Smooth muscle cell (in vitro differentiated cells): ENCODE data around the gene IFNA10. TPM values are rescaled to one million over a fixed set of nuclear protein-coding genes. Genes with fewer than 3 reads are reported as not detected.
A peak's percentile ranks its signal among the peaks of the same experiment; 100 is the strongest.
"Not testable (repeated sequence)": the region's sequence is repeated elsewhere in the genome, so short reads cannot be mapped to it uniquely, and the experiment has no call there.

ENCODE experiments used
- DNase-seq: peaks from one replicate; lab custom pipeline; 2025; ENCODE audit not compliant: unreplicated experiment; lab: John Stamatoyannopoulos, UW
- H2AFZ ChIP-seq: fragments of 200-600 bp; sonication (generic); 2 replicates; pipeline ENCODE4 v1.6.0; 2016; ENCODE audit warnings: antibody characterized with exemption, low read depth, mild to moderate bottlenecking
- H3F3A ChIP-seq: fragments of 200-600 bp; sonication (generic); 2 replicates; pipeline ENCODE4 v1.6.0; 2017; ENCODE audit warnings: antibody characterized with exemption, low read depth
- H3K27ac ChIP-seq: fragments of 200-600 bp; sonication (generic); 2 replicates; pipeline ENCODE4 v1.5.1; 2016; ENCODE audit warnings: low read depth, mild to moderate bottlenecking
- H3K27me3 ChIP-seq: fragments of 200-600 bp; sonication (generic); 2 replicates; pipeline ENCODE4 v1.6.1; 2016; ENCODE audit warnings: low read depth, mild to moderate bottlenecking
- H3K36me3 ChIP-seq: fragments of 200-600 bp; sonication (generic); 2 replicates; pipeline ENCODE4 v1.5.1; 2016; ENCODE audit warnings: low read depth
- H3K4me1 ChIP-seq: fragments of 200-600 bp; sonication (generic); 2 replicates; pipeline ENCODE4 v1.5.1; 2016; ENCODE audit warnings: low read depth
- H3K4me2 ChIP-seq: fragments of 200-600 bp; sonication (generic); 2 replicates; pipeline ENCODE4 v1.6.0; 2016; ENCODE audit warnings: mild to moderate bottlenecking
- H3K4me3 ChIP-seq: fragments of 200-600 bp; sonication (generic); 2 replicates; pipeline ENCODE4 v1.5.1; 2016; ENCODE audit warnings: mild to moderate bottlenecking
- H3K79me2 ChIP-seq: fragments of 200-600 bp; sonication (generic); 2 replicates; pipeline ENCODE4 v1.6.0; 2016; ENCODE audit warnings: low read depth, mild to moderate bottlenecking
- H3K9ac ChIP-seq: fragments of 200-600 bp; sonication (generic); 2 replicates; pipeline ENCODE4 v1.6.0; 2016; ENCODE audit warnings: low read depth
- H3K9me3 ChIP-seq: fragments of 200-600 bp; sonication (generic); replicated peaks from 2 replicates; pipeline ENCODE4 v1.5.1; 2016; ENCODE audit warnings: low read depth
- H4K20me1 ChIP-seq: fragments of 200-600 bp; sonication (generic); 2 replicates; pipeline ENCODE4 v1.6.0; 2016; ENCODE audit warnings: low read depth
- CTCF ChIP-seq: fragments of 200-600 bp; sonication (generic); IDR thresholded peaks from 2 replicates; pipeline ENCODE4 v1.5.1; 2017; ENCODE audit warnings: borderline replicate concordance, mild to moderate bottlenecking, antibody characterized with exemption; ENCODE audit not compliant: insufficient read depth, poor library complexity, severe bottlenecking
- WGBS: methylation state at CpG from one replicate; pipeline ENCODE4 v1.1.7; 2016; ENCODE audit warnings: low lambda C conversion rate; 5-methylcytosine and 5-hydroxymethylcytosine counted together
- polyA plus RNA-seq: library from polyadenylated mRNA; unstranded; fragments of >200 nt; fragmentation: Nextera tagmentation; extraction: Ambion mirVana; gene quantifications from 2 replicates; pipeline ENCODE4 v1.2.1, GENCODE V29; 2016
- total RNA-seq: library from RNA; depleted of rRNA; stranded (reverse); fragments of >200 nt; gene quantifications from 2 replicates; pipeline ENCODE4 v1.2.3, GENCODE V29; 2014

Gene IFNA10
- total and polyA plus RNA-seq, 2 experiments from 2014 or later, result not detected

GRCh38 chr9:21228122-21228521 lies 21.2 kb upstream of the IFNA10 start, which contains the start of gene IFNA17:
TSS of gene IFNA17 (minus strand) at chr9:21228222. CDS start at chr9:21228173, 49 bp downstream.
- no peak within 1 kb of the TSS for H3K9ac ChIP-seq
- no peaks in the 10 kb centered on the region for H3K36me3 ChIP-seq
- 76% methylated on average over 2 of the region's 2 CpGs for WGBS
- no peak for TF ChIP-seq CTCF
- H3F3A ChIP-seq, result no peaks in the 10 kb centered on the region
- H4K20me1 ChIP-seq, result no peaks in the 10 kb centered on the region
- H3K9me3 ChIP-seq, result no peaks in the 10 kb centered on the region
- no peaks in the 10 kb centered on the region for H3K79me2 ChIP-seq
- no peak within 1 kb of the TSS for H2AFZ ChIP-seq
- H3K27me3 ChIP-seq, result peaks cover 7% of the 10 kb centered on the region
- no peak within 1 kb of the TSS for H3K4me3 ChIP-seq
- no peak within 1 kb of the TSS for H3K4me2 ChIP-seq
- no peak within 1 kb of the TSS for H3K27ac ChIP-seq
- no peaks in the 10 kb centered on the region for H3K4me1 ChIP-seq
- DNase-seq, result no peak

- H3K4me3 ChIP-seq, H3K9me3 ChIP-seq, H3F3A ChIP-seq, H4K20me1 ChIP-seq, H3K36me3 ChIP-seq, DNase-seq, H3K79me2 ChIP-seq, H3K27ac ChIP-seq, H3K4me1 ChIP-seq, H3K9ac ChIP-seq, H3K4me2 ChIP-seq, H2AFZ ChIP-seq: not testable (repeated sequence)
- peaks cover 11% of the 10 kb centered on the region for H3K27me3 ChIP-seq
- WGBS, result 100% methylated on average over 1 of the region's 1 CpG
Observed at GRCh38 chr9:21217211-21217610, 10.3 kb upstream of the IFNA10 start, which contains the start of gene IFNA16. TSS of gene IFNA16 (minus strand) at chr9:21217311. CDS start at chr9:21217305, 6 bp downstream.

GRCh38 chr9:21213411-21214326 lies 6.7 kb upstream of the IFNA10 start:
- H3K79me2 ChIP-seq, H3K27ac ChIP-seq, H3K4me1 ChIP-seq, H4K20me1 ChIP-seq, H3K27me3 ChIP-seq, H3K9ac ChIP-seq, H3K4me2 ChIP-seq, DNase-seq, H3K4me3 ChIP-seq, H3K9me3 ChIP-seq, H3F3A ChIP-seq, H2AFZ ChIP-seq, H3K36me3 ChIP-seq: not testable (repeated sequence)
- peak; percentile 37 for TF ChIP-seq CTCF
- WGBS, result 37% methylated on average over 5 of the region's 5 CpGs

- H3K27ac ChIP-seq, H2AFZ ChIP-seq, H3K4me3 ChIP-seq, H3K27me3 ChIP-seq, H3K4me1 ChIP-seq, H3K9me3 ChIP-seq, H3K4me2 ChIP-seq, H3K9ac ChIP-seq, H3K79me2 ChIP-seq, H3K36me3 ChIP-seq, H4K20me1 ChIP-seq, DNase-seq, H3F3A ChIP-seq: not testable (repeated sequence)
- 74% methylated on average over 2 of the region's 2 CpGs for WGBS
Observed at GRCh38 chr9:21212160-21212559, 5.2 kb upstream of the IFNA10 start.

GRCh38 chr9:21210782-21211181 lies 3.8 kb upstream of the IFNA10 start:
- WGBS, result 100% methylated on average over 2 of the region's 2 CpGs
- not testable (repeated sequence) for H3K4me1 ChIP-seq, H3K36me3 ChIP-seq, H3K79me2 ChIP-seq, H2AFZ ChIP-seq, H3K27ac ChIP-seq, H3K9me3 ChIP-seq, H3F3A ChIP-seq, H3K4me2 ChIP-seq, H3K27me3 ChIP-seq, DNase-seq, H3K4me3 ChIP-seq, H3K9ac ChIP-seq, H4K20me1 ChIP-seq
